Measurements from ENCODE around the gene PXT1.
A peak's percentile ranks its signal among the peaks of the same experiment; 100 is the strongest.
"Not testable (repeated sequence)": the region's sequence is repeated elsewhere in the genome, so short reads cannot be mapped to it uniquely, and the experiment has no call there.

The PXT1 gene

GRCh38 chr6:36368421-36368820 is 74.2 kb downstream of the PXT1 start:
- in situ Hi-C loops (cut with MboI; ENCODE audit: low sequenced_read_pairs, unreplicated experiment), result no loop called here
- no peak for DNase-seq (ENCODE audit: low spot score)
- no peak for TF ChIP-seq CTCF (IDR thresholded peaks at IDR 0.05; ENCODE audit: borderline replicate concordance, control extremely low read depth, extremely low read depth, insufficient read depth, missing control alignments)

GRCh38 chr6:36367743-36368142 is 74.9 kb downstream of the PXT1 start:
- no peak for DNase-seq (ENCODE audit: low spot score)
- in situ Hi-C loops (cut with MboI; ENCODE audit: low sequenced_read_pairs, unreplicated experiment), result no loop called here
- TF ChIP-seq CTCF (IDR thresholded peaks at IDR 0.05; ENCODE audit: borderline replicate concordance, control extremely low read depth, extremely low read depth, insufficient read depth, missing control alignments), result no peak

GRCh38 chr6:36364669-36365479 is 77.8 kb downstream of the PXT1 start:
- in situ Hi-C loops (cut with MboI; ENCODE audit: low sequenced_read_pairs, unreplicated experiment), result no loop called here
- no peak for TF ChIP-seq CTCF (IDR thresholded peaks at IDR 0.05; ENCODE audit: borderline replicate concordance, control extremely low read depth, extremely low read depth, insufficient read depth, missing control alignments)
- peak; percentile 80 for DNase-seq (ENCODE audit: low spot score)

GRCh38 chr6:36364061-36364635 is 78.5 kb downstream of the PXT1 start:
- in situ Hi-C loops (cut with MboI; ENCODE audit: low sequenced_read_pairs, unreplicated experiment), result not testable (repeated sequence)

GRCh38 chr6:36363371-36363752 is 79.3 kb downstream of the PXT1 start:
- in situ Hi-C loops (cut with MboI; ENCODE audit: low sequenced_read_pairs, unreplicated experiment); DNase-seq (ENCODE audit: low spot score): not testable (repeated sequence)

More at GRCh38 chr6:36364061-36364635, 78.5 kb downstream of the PXT1 start:
- DNase-seq (ENCODE audit: low spot score), result not testable (repeated sequence)

GRCh38 chr6:36362551-36363370 is 79.9 kb downstream of the PXT1 start:
- DNase-seq (ENCODE audit: low spot score), result no peak
- in situ Hi-C loops (cut with MboI; ENCODE audit: low sequenced_read_pairs, unreplicated experiment), result no loop called here
- TF ChIP-seq CTCF (IDR thresholded peaks at IDR 0.05; ENCODE audit: borderline replicate concordance, control extremely low read depth, extremely low read depth, insufficient read depth, missing control alignments), result no peak

GRCh38 chr6:36361071-36361470 is 81.6 kb downstream of the PXT1 start:
- no peak for TF ChIP-seq CTCF (IDR thresholded peaks at IDR 0.05; ENCODE audit: borderline replicate concordance, control extremely low read depth, extremely low read depth, insufficient read depth, missing control alignments)
- DNase-seq (ENCODE audit: low spot score), result no peak
- in situ Hi-C loops (cut with MboI; ENCODE audit: low sequenced_read_pairs, unreplicated experiment), result no loop called here

Data from GM13976 (cell line).